HEK293T (cell line): ENCODE measurements around the gene TECR.

ENCODE experiments used
- BHLHE40 ChIP-seq: fragments of 450-650 bp; IDR thresholded peaks from 2 replicates; pipeline ENCODE4 v1.6.1; 2016; ENCODE audit warnings: mild to moderate bottlenecking, moderate library complexity, borderline replicate concordance
- FOXA1 ChIP-seq: fragments of 450-650 bp; IDR thresholded peaks from 2 replicates; pipeline ENCODE4 v1.6.1; 2016; ENCODE audit warnings: mild to moderate bottlenecking
- FOXK2 ChIP-seq: fragments of 450-650 bp; IDR thresholded peaks from 2 replicates; pipeline ENCODE4 v1.6.1; 2016; ENCODE audit warnings: mild to moderate bottlenecking
- FOXM1 ChIP-seq: fragments of 450-650 bp; IDR thresholded peaks from 2 replicates; pipeline ENCODE4 v1.6.1; 2017; ENCODE audit warnings: mild to moderate bottlenecking, borderline replicate concordance
- SP1 ChIP-seq: fragments of 450-650 bp; IDR thresholded peaks from 2 replicates; pipeline ENCODE4 v1.6.1; 2017
- TF ChIP-seq, protein P1 (sequence below): fragments of 450-650 bp; IDR thresholded peaks from 2 replicates; pipeline ENCODE4 v1.6.1; 2016

DNA sequence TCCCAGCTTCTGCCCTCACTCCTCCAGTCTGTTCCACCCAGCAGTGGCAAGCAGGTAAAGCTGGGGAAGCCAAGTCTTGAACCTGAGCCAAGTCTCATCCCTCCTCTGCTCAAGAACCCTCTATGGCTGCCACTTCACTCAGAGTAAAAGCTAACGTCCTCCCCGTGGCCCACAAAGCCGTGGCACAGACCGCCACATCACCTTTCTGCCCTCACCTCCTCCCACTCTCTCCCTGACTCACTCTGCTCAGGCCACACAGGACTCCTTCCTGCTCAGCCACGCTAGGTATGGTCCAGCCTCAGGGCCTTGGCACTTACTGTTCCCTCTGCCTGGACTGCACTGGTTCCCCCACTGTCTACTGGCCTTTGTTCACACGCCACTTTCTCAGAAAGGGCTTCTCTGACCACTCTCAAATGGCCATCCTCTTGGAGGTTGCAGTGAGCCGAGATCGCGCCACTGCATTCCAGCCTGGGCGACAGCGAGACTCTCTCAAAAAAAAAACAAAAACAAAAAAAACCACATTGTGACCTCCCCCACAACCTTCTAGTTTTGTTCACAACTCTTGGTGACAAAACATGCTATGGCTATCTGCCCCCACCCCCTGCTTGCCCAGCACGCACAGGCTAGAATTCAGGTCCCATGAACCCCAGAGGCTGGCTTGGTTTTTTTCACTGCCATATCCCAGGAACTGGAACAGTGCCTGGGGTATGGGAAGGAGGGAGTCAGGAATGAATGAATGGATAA, 26.7 kb downstream of the TECR start:
- TF ChIP-seq BHLHE40 = no peak
- TF ChIP-seq, protein P1, sequence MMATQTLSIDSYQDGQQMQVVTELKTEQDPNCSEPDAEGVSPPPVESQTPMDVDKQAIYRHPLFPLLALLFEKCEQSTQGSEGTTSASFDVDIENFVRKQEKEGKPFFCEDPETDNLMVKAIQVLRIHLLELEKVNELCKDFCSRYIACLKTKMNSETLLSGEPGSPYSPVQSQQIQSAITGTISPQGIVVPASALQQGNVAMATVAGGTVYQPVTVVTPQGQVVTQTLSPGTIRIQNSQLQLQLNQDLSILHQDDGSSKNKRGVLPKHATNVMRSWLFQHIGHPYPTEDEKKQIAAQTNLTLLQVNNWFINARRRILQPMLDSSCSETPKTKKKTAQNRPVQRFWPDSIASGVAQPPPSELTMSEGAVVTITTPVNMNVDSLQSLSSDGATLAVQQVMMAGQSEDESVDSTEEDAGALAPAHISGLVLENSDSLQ = no peak
- no peak for TF ChIP-seq SP1
- no peak for TF ChIP-seq FOXK2
- no peak for TF ChIP-seq FOXM1
- no peak for TF ChIP-seq FOXA1
